HG03064 (cell line): Measurements from ENCODE around the gene SKAP1.
"Not testable (repeated sequence)": the region's sequence is repeated elsewhere in the genome, so short reads cannot be mapped to it uniquely, and the experiment has no call there.

Source experiments
- ATAC-seq: cut with Tn5 transposase; IDR thresholded peaks from one replicate; pipeline ENCODE4 v1.9.1; 2021; ENCODE audit warnings: low read depth; ENCODE audit not compliant: unreplicated experiment

The SKAP1 gene

DNA sequence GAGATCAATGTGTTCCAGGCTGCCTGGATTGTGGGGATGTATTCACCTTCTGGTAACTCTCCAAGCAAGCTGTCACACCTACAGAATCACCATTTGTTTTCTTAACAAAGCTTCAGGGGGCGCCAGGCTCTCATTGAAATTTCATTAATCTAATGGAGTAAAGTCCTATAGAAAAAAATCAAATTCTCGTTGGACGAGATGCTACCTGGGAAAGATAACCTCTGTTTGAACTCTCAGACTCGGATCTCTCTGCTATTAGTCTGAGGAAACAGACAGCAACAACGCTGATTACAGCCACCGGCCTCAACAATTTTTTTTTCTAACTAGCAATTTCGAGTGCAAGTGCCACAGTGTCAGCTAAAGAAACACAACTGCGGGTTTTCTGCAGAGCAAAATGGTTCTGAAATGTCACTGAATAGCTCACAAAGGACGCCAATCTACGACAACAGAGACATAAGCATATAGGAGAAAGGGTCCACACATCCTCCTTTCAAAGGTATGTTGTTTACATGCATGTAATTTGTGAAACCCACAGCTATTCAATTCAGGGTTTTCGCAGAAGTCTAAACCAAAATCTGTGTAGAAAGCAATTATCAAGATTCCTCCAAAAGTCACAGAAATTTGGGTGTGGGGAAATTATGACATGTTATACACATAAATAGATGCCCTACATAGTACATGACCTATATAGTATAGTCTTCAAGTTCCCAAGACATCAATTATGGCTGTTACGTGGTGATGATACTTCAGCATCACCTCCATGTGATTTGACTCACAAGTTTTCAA, 135.8 kb downstream of the SKAP1 start:
- ATAC-seq = no peak

DNA sequence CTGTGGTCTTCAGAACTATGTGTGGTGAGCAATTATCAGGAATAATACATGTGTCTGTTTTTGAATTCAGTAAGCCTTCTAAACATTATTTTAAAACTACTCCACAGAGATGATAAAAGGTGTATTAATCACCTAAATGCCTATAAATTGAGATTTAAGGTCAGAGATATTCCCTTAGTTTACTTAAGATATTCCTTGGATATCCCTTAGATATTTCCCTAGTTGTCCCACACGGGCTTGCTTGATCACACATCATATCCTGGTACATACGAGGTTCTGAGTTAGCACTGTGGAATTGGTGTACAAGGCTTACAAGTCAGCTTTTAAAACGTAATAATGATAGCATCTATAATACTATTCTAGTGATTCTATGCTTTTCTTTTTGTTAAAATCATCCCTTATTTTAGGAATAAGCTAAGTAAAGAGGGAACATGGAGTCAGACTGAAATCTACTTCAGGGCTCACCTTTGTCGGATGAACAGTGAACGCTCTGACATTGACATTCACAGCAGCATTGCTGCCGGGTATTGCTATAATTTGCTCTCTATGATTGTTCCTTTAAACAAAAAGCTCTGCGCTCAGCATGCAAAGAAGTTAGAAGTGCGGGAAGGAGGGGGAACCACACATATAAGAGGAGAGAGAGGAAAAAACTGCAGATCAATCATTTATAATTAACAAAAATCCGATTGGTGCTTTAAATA, 136.5 kb downstream of the SKAP1 start:
- no peak for ATAC-seq

DNA sequence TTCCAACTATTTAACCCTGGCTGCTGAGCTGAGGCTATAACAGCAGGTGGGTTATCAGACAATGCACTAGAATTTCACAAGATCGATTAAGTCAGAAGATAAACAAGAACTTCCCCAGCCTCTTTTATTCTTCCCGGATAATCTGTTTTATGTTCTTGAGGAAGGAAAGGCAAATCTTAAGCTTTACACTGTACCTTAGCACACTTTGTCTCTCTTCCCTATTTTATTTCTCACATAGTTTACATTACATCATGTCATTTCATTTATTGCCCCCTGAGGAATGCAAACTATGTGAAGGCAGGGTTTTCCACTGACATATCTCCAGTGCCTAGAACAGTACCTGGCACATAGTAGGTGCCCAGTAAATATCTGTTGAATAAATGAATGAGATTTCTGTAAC, 139.6 kb downstream of the SKAP1 start:
- ATAC-seq = no peak

DNA sequence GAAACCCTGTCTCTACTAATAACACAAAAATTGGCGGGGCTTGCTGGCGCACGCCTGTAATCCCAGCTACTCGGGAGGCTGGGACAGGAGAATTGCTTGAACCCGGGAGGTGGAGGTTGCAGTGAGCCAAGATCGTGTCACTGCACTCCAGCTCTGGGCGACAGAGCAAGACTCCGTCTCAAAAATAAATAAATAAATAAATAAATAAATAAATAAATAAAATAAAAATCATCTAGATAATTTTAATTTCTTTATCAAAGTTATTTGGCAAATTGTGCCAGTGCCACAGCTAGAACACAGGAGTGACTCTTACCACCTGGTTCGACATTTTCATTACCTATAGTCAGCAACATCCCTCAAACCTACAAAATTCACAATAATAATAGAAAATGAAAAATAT, 143.1 kb downstream of the SKAP1 start:
- not testable (repeated sequence) for ATAC-seq

DNA sequence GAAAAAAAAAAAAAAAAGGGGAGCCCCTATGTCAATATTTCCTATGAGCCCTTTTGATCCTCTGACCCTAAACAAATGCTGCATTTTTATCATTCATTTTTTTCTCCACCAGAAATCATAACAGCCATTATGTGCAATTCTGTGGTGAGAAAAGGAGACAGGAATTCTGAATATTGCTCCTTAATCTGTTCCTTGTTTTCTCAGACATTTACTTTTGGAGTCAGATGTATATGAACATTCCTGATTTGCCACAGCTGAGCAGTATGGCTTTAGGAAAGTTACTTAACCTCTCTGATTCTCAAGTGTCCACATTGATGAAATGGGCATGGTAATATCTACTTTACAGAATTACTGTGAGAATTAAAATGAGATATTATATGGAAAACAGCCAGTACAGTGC, 144.4 kb downstream of the SKAP1 start:
- no peak for ATAC-seq

DNA sequence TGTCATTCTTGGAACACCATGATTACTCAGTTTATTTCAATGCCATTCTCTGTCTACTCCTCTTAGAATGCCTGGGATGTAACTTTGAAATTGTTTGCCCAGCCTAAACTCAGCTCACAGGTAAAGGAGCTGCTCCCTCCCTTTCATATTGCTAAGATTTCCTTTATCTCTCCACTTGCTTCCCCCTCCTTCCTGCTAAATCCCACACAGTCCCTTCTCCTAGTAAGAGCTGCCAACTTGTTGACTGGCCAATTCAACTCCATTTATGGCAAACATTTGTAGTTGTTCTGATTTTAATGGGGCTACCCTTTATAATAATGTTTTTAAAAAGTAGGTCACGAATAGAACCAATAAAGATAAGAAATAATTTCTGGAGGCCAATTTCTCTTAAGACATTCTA, 146.1 kb downstream of the SKAP1 start:
- ATAC-seq = no peak

DNA sequence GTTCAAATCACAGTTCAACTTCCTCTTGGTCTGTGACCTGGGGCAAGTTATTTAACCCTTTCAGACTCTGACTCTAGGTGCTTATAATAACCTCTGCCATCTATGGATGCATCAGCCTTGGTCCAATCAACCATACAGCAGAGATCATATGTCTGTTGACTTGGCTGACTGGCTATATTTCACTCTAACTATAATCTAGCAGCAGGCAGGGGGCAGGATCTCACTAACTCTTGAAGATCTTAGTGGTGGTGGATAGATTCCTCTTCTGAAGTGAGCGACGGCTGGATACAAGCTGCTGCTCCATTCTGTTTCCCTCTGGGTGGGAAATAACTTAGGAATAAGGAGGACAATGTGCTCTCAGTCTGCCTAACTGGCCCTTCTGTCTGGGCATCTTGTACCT, 146.6 kb downstream of the SKAP1 start:
- ATAC-seq = no peak

DNA sequence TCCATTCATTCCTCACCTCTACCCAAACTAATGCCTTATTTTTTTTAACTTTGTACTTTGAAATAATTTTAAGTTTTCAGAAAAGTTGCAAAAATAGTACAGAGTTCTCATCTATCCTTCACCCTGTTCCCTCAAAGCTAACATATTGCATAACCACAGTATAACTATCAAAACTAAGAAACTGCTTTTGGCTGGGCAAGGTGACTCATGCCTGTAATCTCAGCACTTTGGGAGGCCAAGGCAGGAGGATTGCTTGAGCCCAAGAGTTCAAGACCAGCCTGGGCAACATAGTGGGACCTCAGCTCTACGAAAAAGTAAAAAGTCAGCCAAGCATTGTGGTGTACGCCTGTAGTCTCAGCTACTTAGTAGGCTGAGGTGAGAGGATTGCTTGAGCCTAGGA, 147.7 kb downstream of the SKAP1 start:
- ATAC-seq = no peak

DNA sequence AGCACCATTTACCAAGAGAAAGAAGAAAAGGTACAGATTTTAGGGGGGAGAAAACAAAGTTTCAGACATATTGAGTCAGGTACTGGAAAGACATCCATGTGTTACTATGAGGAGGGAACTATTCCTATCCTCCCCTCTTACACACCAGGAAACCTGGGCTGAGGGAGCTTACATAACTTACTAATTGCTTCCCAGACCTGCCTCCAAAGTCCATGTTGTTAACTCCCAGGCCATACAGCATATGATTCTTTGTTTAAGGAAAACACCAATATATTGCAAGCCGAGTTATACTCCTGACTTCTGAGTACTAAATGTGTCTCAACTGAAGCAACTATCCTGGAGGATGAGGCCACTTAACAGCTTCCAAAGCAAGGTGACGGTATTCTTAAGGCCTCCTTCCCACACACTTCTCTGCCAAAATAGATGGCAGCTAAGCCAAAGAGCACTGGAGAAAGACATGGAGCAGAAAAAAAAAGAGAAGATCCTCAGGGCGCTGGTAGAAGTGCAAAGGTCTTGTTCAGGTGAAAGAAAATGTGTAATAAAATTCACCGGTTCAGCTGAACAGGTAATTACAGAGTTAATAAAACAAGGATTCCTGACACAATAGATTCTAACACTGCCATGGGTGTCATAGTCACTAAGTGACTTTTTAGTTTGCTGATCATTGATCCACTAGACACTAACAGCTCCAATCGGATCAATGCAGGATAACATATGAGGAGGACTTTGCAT, 151.1 kb downstream of the SKAP1 start:
- no peak for ATAC-seq

DNA sequence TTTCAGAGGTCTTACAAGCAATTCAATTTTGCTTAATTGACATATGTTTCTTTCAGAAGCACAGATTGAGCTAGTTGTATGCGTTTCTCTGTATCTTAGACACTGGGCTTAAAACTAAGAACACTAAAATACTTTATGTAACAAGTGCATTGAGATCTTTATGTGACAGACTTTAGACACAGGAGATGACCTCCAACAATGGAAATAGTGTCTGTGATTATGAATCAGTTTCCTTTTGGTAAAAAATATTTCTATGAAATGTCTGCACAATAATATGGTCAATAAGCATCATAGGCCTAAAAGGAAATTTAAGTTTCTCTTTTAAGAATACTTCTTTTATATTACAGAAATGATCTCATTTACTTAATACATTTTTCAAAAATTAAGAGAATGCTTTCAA, 153.2 kb downstream of the SKAP1 start:
- no peak for ATAC-seq

DNA sequence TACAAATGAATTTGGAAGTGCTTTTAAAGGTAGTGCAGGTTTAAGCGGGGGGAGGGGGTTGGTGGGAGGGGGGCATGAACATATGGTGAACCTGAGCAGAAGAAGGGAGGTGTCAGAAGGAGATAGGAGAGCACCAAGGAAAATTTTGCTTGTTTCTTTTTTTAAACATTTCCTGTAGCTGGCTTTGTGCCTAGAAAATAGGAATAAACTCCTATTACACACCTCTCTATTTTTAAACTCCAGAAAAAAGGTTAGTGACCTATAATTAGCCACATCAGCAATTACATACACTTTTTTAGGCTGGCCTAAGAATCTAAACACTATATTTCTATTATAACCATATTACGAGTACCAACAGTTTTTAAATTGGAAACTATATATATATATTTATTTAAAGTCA, 159.1 kb downstream of the SKAP1 start:
- ATAC-seq = no peak

DNA sequence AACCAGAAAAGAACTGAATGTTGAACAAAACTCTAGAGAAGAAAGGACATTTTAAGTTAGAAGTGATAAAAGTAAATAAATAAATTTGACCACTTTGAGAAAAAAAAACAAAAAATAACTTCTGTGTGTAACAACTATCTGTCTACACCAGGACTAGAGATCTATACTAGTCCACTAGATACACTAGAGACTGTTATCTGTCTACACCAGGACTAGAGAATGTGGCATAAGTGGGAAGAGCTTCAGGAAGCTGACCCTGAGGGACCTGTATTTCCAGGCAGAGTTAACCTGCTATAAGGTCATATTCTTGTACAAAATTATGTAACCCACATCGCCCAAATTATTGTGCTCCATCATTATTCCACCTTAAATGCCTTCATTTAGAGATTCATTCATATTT, 160.8 kb downstream of the SKAP1 start:
- no peak for ATAC-seq

DNA sequence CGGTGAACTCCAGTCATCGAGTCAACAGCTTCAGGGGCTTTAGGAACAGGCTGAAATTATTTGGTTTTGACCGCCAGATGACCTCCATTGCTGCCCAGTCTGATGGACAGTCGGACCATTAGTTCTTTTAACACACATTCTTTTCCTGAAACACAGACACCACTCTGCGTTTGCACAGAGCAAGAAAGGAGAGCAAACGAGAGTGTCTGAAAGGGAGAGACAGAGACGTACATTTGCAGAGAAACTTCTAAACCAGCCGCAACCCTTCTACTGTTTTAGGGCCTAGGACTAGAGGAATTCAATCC, 166.3 kb downstream of the SKAP1 start:
- no peak for ATAC-seq

DNA sequence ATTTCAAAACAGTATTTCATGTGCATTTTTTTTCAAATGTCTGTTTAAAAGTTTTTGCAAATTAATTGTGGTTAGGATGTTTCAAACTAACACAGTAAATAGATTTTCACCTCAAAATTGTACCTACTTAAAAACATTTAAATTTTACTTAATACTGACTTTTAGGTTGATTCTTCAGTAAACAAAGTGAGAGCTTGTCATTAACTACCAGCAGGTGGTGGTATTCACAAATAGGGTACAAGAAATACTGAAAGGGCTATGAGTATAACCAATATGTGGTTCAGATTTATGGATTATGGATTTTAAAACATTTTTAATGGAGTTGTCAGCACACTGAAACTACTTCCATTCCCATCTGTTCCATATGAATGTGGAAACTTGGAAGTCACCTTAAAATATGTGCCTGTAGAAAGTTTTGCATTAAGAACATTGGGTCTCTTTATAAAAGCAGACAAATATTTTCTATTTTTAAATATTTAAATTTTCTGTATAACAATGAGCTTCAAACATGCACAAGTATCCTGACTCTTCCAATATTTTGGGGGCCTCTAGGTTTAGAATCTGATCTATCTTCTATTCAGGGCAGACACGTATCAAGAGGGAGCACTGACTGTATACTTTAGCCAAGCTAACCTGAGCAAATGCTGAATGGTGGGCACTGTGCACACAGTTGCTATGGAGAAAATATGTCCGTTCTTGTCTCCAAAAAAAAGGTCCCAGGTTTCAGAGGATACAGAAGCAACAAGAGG, 166.9 kb downstream of the SKAP1 start:
- ATAC-seq = no peak

DNA sequence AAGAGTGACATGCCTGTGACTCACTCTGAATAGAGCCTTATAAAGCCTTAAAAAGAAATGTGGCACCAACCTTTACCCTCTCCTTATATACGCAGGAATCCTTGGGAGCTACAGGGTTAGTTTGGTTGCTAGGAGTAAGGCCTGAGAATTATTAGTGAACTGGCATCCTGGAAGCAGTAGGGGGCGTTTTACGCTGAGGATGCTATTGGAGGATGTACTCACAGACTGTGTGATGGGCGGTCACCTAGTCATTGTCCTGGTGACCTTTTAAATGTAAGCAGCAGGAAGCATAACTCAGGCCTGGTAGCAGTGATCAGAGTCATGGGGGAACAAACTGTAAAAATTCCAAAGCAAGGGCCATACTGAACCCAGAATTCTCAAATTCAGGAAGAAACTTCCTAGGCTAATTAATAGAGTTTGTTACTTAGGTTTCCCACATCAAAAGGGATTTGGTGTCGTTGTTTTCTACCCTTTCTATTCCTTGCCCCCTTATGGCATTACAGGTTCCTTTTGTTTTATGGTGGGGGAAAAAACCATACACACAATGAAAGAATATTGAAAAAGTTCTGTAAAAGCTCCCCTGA, 168.6 kb downstream of the SKAP1 start:
- no peak for ATAC-seq

DNA sequence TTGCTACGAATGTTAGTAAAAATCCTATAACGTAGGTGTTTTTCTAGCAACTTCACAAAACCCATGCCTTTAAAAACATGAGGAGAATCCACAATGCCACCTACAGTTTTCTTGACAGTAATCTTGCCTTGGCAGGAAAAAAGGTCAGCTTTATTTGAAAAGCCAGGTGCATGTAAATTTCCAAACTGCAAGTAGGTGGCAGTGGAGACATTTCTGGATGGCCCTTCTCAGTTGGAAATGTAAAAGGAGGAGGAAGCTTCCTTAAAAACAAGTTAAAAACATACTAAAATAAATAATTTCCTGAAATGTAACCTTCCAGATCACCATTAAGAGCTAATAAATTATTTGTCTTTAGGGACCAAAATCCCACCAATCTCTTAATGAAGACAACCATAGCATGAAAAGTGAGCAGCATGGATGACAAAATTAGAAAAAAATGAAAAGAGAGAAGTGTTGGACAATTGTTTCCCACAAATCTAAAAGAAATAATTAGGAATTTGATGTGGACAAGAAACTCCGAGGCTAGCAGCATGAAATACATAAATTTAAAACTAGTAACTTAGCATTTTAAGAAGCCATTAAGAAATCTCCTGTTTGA, 170.2 kb downstream of the SKAP1 start:
- no peak for ATAC-seq

DNA sequence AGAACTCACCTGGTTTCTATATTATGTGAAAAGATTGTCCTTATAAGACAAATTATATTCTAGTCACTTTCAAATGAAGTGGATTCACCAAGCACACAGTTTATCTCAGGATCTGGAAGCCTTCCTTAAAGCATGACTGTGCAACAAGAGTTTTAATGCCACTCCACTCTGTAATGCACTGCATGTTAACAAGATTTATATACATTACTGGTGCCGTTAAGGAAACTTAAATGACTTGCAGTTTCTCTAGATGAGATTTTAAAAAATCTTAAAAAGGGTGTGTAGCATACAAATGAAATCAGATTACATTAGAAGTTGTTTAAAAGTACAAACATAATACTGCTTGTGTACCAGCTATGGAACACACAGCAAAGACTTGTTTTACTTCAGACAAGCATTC, 171.7 kb downstream of the SKAP1 start:
- no peak for ATAC-seq

DNA sequence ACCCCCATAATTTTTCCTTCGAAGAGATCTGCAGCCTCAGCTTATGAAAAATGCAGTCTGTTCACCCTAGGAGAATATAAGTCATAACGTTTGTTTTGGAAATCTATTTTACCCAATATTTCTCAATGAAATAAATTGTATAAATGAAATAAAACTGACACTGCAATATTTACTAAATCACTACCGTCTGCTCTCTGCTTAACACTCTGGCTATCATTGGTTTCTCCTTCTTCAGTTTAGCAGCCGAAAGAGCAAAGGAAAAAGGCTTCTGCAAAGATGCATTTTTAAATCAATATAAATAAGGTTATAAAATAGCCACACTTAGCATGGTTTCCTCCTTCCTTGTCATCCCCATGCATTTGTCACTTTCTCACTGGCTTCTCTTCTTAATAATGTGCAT, 174.3 kb downstream of the SKAP1 start:
- ATAC-seq = no peak

DNA sequence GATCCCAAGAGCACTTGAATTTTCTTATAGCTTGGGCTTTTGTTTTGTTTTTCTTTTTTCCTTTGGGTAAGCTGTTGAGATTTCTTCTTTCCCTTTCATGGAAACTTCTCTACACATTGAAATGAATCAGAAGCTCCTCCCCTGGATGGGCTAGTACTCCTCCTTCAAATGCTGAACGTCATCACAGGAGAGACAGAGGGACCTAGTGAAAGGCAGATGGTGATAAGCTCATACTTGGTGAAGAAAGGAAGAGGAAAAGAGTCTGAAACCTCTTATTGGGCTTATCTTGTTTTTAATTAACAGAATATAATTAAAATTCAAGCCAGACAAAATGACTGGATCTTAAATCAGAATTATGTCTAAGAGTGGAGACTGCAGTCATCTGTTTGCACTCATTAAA, 175.1 kb downstream of the SKAP1 start:
- ATAC-seq = no peak

DNA sequence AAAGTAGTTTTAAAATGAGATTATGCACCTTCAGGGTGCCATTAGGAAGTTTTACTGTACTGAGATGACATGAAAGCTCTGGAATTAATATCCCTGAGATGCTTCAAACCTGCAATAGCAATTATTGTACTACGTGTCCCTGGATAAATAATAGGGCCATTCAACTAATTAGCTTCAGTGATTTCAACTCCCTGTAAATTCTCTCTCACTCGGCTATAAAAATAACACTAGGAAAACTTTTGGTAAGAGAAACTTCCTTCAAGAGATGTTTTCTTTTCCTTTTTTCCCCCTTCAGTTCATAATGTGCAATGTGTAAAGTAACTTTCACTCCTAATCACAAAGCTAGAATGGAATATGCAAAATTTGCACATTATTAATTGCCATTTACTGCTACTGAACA, 176.0 kb downstream of the SKAP1 start:
- no peak for ATAC-seq
